Vagina (tissue), 2 donors: ENCODE measurements around the gene RAB4B. TPM values are rescaled to one million over a fixed set of nuclear protein-coding genes. Genes with fewer than 3 reads are reported as not detected.
"Not testable (repeated sequence)": the region's sequence is repeated elsewhere in the genome, so short reads cannot be mapped to it uniquely, and the experiment has no call there.

Experiments used
- DNase-seq, 2 donors: peaks; one replicate each; pipeline ENCODE4 v3.0.0-alpha.2; 2017; ENCODE audit errors: extremely low spot score in 2 of 2
- H3K27ac ChIP-seq: fragments of 200-600 bp; sonication (generic); one replicate; pipeline ENCODE4 v1.5.1; 2019
- H3K27me3 ChIP-seq: fragments of 200-600 bp; sonication (generic); one replicate; pipeline ENCODE4 v1.5.1; 2019
- H3K36me3 ChIP-seq, 2 donors: fragments of 200-600 bp; sonication (generic); one replicate each; pipeline ENCODE4 v1.5.1; 2017 to 2019
- H3K4me1 ChIP-seq: fragments of 200-600 bp; sonication (generic); one replicate; pipeline ENCODE4 v1.5.1; 2019
- H3K4me3 ChIP-seq, 2 donors: fragments of 200-600 bp; sonication (generic); 1 replicate in 1 of 2; 2 replicates in 1 of 2; pipeline ENCODE4 v1.5.1; 2016 to 2019
- H3K9me3 ChIP-seq: fragments of 200-600 bp; sonication (generic); one replicate; pipeline ENCODE4 v1.5.1; 2019
- POLR2A ChIP-seq, 2 donors: fragments of 450-650 bp; IDR thresholded peaks; one replicate each; pipeline ENCODE4 v1.6.1; 2017; ENCODE audit warnings: antibody characterized with exemption in 2 of 2, mild to moderate bottlenecking in 2 of 2, moderate library complexity in 2 of 2
- POLR2AphosphoS5 ChIP-seq, 2 donors: sonication (generic); formaldehyde crosslinking; IDR thresholded peaks; one replicate each; pipeline ENCODE4 v1.9.0; 2017; ENCODE audit warnings: antibody characterized with exemption in 2 of 2, mild to moderate bottlenecking in 2 of 2, low read depth in 1 of 2; ENCODE audit not compliant: insufficient read depth in 1 of 2
- intact Hi-C: fragments of 100-400 bp; cut with DNase I; formaldehyde crosslinking; loops from one replicate; pipeline ENCODE4 v1.15.1; 2023
- total RNA-seq: library from RNA; depleted of rRNA; stranded (reverse); fragments of >200 nt; gene quantifications from one replicate; pipeline ENCODE4 v1.2.3, GENCODE V29; 2016
- TF ChIP-seq, protein P1 (sequence below), 3 experiments: fragments of 450-650 bp in 2 of 3; fragments of 200-600 bp in 1 of 3; sonication (generic) in 1 of 3; IDR thresholded peaks; one replicate each; pipeline ENCODE4 v1.5.1; 2017 to 2019; ENCODE audit warnings: antibody characterized with exemption in 3 of 3, mild to moderate bottlenecking in 2 of 3, moderate library complexity in 2 of 3

RAB4B gene
- total RNA-seq, 1 donor from 2014 or later: 22.3 TPM

- Histone ChIP-seq H3K4me1 (peaks cover 21% of the 10 kb centered on the region), H3K27ac (peak overlapping the region; percentile 69)
- H3K9me3 ChIP-seq, H3K4me3 ChIP-seq, H3K27me3 ChIP-seq, H3K36me3 ChIP-seq: not testable (repeated sequence)
- intact Hi-C loops: loop anchor here (5.0 kb wide), 1 partner anchor 157 kb away; no protein-coding TSS in a partner anchor
- peak in 1 of 2 donors; percentile 42 for DNase-seq
- TF ChIP-seq, protein P1, sequence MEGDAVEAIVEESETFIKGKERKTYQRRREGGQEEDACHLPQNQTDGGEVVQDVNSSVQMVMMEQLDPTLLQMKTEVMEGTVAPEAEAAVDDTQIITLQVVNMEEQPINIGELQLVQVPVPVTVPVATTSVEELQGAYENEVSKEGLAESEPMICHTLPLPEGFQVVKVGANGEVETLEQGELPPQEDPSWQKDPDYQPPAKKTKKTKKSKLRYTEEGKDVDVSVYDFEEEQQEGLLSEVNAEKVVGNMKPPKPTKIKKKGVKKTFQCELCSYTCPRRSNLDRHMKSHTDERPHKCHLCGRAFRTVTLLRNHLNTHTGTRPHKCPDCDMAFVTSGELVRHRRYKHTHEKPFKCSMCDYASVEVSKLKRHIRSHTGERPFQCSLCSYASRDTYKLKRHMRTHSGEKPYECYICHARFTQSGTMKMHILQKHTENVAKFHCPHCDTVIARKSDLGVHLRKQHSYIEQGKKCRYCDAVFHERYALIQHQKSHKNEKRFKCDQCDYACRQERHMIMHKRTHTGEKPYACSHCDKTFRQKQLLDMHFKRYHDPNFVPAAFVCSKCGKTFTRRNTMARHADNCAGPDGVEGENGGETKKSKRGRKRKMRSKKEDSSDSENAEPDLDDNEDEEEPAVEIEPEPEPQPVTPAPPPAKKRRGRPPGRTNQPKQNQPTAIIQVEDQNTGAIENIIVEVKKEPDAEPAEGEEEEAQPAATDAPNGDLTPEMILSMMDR (IDR thresholded peaks at IDR 0.05): peak; percentile 74 to 76 (median 76)
- TF ChIP-seq POLR2AphosphoS5 (IDR thresholded peaks at IDR 0.05; ENCODE audit: insufficient read depth in 1 of 2, low read depth in 1 of 2): peak in 1 of 2 donors; percentile 44
Measured at GRCh38 chr19:40819479-40820234, 41.6 kb downstream of the RAB4B start.

DNA sequence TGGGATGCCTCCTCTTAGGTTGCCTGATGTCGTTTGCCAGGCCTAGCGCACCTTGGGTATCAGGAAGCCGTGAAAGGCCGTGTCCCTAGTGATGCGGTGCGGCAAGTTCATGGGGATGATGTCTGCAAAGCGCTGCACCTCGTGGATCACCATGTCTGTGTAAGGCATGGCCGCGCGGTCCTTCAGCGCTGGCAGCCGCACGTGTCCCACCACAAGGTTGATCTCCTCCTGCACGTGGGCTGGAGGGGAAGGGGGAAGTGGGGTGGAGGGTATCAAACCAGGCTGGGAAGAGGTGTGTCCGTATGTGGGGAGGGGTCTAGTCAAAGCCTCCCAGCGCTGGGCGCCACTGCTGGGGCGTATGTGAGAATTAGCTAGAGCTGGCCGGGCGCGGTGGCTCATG is 44.1 kb downstream of the RAB4B start:
- Histone ChIP-seq H3K9me3 (no peaks in the 10 kb centered on the region), H3K27ac (no peak overlapping the region), H3K36me3 (peaks cover 0 to 1% of the 10 kb centered on the region in 2 donors), H3K4me3 (no peak overlapping the region), H3K27me3 (no peaks in the 10 kb centered on the region), H3K4me1 (peaks cover 21% of the 10 kb centered on the region)
- peak in 1 of 2 donors; percentile 83 for DNase-seq
- intact Hi-C loops: loop anchor here (5.0 kb wide), 1 partner anchor 160 kb away; no protein-coding TSS in a partner anchor
- TF ChIP-seq POLR2A (IDR thresholded peaks at IDR 0.05) (no peak), POLR2AphosphoS5 (IDR thresholded peaks at IDR 0.05; ENCODE audit: insufficient read depth in 1 of 2, low read depth in 1 of 2) (no peak)
- TF ChIP-seq, protein P1 (IDR thresholded peaks at IDR 0.05): no peak

DNA sequence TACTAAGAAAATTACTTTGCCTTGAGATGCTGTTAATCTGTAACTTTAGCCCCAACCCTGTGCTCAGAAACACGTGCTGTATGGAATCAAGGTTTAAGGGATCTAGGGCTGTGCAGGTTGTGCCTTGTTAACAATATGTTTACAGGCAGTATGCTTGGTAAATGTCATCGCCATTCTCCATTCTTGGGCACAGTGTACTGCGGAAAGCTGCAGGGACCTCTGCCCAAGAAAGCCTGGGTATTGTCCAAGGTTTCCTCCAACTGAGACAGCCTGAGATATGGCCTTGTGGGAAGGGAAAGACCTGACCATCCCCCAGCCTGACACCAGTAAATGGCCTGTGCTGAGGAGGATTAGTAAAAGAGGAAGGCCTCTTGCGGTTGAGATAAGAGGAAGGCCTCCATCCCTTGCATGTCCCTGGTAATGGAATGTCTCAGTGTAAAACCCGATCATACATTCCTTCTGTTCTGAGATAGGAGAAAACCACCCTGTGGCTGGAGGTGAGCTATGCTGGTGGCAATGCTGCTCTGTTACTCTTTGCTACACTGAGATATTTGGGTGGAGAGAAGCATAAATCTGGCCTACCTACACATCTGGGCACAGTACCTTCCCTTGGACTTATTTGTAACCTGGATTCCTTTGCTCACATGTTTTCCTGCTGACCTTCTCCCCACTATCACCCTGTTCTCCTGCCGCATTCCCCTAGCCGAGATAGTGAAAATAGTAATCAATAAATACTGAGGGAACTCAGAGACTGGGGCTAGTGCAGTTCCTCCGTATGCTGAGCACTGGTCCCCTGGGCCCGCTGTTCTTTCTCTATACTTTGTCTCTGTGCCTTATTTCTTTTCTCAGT is 44.9 kb downstream of the RAB4B start:
- H3K27ac ChIP-seq: peak overlapping the region; percentile 39
- not testable (repeated sequence) for H3K36me3 ChIP-seq, H3K9me3 ChIP-seq, H3K27me3 ChIP-seq, H3K4me3 ChIP-seq
- H3K4me1 ChIP-seq: peaks cover 21% of the 10 kb centered on the region
- peak in 1 of 2 donors; percentile 75 for DNase-seq
- intact Hi-C loops: loop anchor here (5.0 kb wide), 1 partner anchor 161 kb away; no protein-coding TSS in a partner anchor

DNA sequence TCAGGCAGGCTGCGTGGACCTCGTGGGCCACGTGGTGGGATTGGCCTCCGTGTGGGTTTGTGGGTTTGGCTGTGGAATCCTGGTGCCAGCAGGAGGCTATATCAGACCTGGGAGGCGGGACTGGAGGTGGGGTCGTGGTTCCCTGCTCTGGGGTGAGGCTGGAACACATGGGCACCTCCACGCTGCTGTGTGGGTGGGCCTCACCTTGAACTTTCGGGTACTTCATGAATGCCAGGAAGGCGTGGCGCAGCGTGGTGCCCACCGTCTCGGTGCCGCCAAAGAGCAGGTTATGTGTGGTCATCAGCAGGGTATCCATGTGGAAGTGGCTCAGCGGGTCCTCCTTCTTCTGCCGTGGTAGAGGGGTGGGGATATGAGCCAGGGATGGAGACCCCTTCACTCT is 46.9 kb downstream of the RAB4B start:
- intact Hi-C loops: loop anchor here (5.0 kb wide), 1 partner anchor 163 kb away; no protein-coding TSS in a partner anchor
- not testable (repeated sequence) for H3K4me3 ChIP-seq, H3K27me3 ChIP-seq, H3K9me3 ChIP-seq, H3K27ac ChIP-seq, H3K4me1 ChIP-seq, H3K36me3 ChIP-seq
- peak in 1 of 2 donors; percentile 79 for DNase-seq

DNA sequence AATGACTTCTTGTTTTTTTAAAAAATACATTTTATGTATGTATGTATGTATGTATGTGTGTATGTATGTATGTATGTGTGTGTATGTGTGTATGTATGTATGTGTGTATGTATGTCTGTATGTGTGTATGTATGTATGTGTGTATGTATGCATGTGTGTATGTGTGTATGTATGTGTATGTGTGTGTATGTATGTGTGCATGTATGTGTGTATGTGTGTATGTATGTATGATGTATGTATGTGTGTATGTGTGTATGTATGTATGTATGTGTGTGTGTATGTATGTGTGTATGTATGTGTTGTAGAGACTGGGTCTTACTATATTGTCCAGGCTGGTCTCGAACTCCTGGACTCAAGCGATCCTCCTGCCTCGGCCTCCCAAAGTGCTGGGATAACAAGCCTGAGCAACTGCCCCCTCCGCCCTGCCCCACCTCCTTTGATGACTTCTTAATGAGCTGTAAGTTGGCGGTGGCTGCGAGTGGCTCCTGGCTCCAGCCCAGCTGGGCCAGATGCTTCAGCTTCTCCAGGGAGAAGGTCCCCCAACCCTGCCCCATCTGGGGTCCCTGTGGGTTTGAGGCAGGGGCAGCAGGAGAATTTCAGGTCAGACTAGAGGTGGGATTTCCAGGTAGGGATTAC is 47.5 kb downstream of the RAB4B start:
- DNase-seq, H3K27me3 ChIP-seq, H3K36me3 ChIP-seq, H3K27ac ChIP-seq, H3K9me3 ChIP-seq, H3K4me3 ChIP-seq, H3K4me1 ChIP-seq, intact Hi-C loops: not testable (repeated sequence)

DNA sequence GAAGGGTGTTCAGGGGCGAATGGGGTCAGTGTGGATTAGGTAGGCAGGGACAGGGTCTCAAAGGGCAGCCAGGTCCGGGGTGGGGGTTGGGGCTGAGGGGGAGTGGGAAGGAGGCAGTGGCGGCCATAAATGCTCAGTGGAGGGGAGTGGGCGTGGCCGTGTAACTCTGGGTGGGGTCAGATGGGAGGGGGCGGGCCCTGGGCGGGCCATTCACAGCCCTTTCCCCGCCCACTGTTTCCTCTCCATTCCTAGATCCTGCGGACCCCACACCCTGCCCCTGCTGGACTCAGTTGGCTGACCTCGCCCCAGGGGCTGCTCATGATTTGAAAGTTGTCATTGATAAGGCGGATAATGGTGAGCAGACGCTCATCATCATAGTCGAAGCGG is 48.3 kb downstream of the RAB4B start:
- H3K4me1 ChIP-seq, H3K27ac ChIP-seq, H3K4me3 ChIP-seq, H3K27me3 ChIP-seq, intact Hi-C loops, H3K9me3 ChIP-seq, DNase-seq, H3K36me3 ChIP-seq: not testable (repeated sequence)

- H3K4me3 ChIP-seq, DNase-seq, intact Hi-C loops, H3K27ac ChIP-seq, H3K36me3 ChIP-seq, H3K27me3 ChIP-seq, H3K9me3 ChIP-seq: not testable (repeated sequence)
- H3K4me1 ChIP-seq: peaks cover 11% of the 10 kb centered on the region
Measured at GRCh38 chr19:40826699-40827385, 48.8 kb downstream of the RAB4B start.
